Activated naive CD8-positive, alpha-beta T cell treated with anti-CD3 and anti-CD28 coated beads, Interleukin-2, amount 50 U/mL, for 24 hours (primary cell): Measurements from ENCODE around the gene FLT3.
"Not testable (repeated sequence)": the region's sequence is repeated elsewhere in the genome, so short reads cannot be mapped to it uniquely, and the experiment has no call there.

Experiments
- ATAC-seq: fragments of 150-1000 bp; cut with Tn5 transposase; one replicate; pipeline ENCODE4 v1.10.0; 2021
- DNase-seq: peaks from one replicate; pipeline ENCODE4 v3.0.0; 2021
- H3K27ac Mint-ChIP-seq: one replicate; pipeline ENCODE4 v1.8.0; 2021; ENCODE audit warnings: mild to moderate bottlenecking, mixed read lengths
- H3K27me3 Mint-ChIP-seq: one replicate; pipeline ENCODE4 v1.8.0; 2021; ENCODE audit warnings: mixed read lengths
- H3K36me3 Mint-ChIP-seq: one replicate; pipeline ENCODE4 v1.8.0; 2021; ENCODE audit warnings: low read depth, mixed read lengths
- H3K4me1 Mint-ChIP-seq: one replicate; pipeline ENCODE4 v1.8.0; 2021; ENCODE audit warnings: mixed read lengths
- H3K4me3 Mint-ChIP-seq: one replicate; pipeline ENCODE4 v1.8.0; 2021; ENCODE audit warnings: mild to moderate bottlenecking, moderate library complexity, mixed read lengths
- H3K9me3 Mint-ChIP-seq: one replicate; pipeline ENCODE4 v1.8.0; 2021; ENCODE audit warnings: mixed read lengths

Gene FLT3

DNA sequence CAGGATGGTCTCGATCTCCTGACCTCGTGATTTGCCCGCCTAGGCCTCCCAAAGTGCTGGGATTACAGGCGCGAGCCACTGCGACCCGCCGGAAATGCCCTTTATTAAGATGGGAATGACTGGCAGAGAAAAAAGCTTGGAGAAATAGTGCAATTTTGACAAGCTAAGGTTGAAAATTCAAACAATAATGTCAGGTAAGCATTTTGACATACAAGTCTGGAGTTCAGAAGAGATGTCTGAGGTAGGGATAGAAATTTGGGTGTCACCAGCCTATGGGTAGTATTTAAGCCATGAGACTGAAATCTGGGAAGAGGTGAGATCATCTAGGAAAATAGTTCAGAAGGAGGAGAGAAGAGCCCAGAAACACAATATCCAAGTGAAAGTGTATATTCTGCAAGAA lies 20.8 kb upstream of the FLT3 start:
- no peak for ATAC-seq
- Mint-ChIP-seq H3K36me3 (no peaks in the 10 kb centered on the region), H3K27me3 (no peaks in the 10 kb centered on the region), H3K27ac (no peak overlapping the region), H3K4me1 (peaks cover 12% of the 10 kb centered on the region), H3K4me3 (no peak overlapping the region), H3K9me3 (no peaks in the 10 kb centered on the region)
- DNase-seq, result no peak

DNA sequence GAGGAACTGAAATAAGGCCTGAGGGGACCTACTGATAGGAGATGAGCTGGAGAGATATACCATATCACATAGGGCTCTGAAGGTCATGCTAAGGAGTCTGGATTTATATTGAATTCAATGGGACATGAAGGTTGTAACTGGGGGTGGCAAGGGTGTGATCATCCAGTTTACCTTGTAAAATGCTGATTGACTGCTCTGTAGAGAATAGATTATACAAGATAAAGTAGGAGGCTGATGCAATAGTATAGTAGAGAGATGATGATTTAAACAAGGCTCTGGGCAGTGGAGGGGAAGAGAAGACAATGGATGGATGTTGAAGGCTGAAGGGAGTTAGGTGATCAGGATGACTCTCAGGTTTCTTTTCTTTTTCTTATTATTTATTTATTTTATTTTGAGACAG lies 19.9 kb upstream of the FLT3 start:
- H3K9me3 Mint-ChIP-seq, result no peaks in the 10 kb centered on the region
- ATAC-seq (no peak), DNase-seq (no peak)
- no peaks in the 10 kb centered on the region for H3K36me3 Mint-ChIP-seq
- peaks cover 12% of the 10 kb centered on the region for H3K4me1 Mint-ChIP-seq
- no peak overlapping the region for H3K4me3 Mint-ChIP-seq
- no peaks in the 10 kb centered on the region for H3K27me3 Mint-ChIP-seq
- no peak overlapping the region for H3K27ac Mint-ChIP-seq

DNA sequence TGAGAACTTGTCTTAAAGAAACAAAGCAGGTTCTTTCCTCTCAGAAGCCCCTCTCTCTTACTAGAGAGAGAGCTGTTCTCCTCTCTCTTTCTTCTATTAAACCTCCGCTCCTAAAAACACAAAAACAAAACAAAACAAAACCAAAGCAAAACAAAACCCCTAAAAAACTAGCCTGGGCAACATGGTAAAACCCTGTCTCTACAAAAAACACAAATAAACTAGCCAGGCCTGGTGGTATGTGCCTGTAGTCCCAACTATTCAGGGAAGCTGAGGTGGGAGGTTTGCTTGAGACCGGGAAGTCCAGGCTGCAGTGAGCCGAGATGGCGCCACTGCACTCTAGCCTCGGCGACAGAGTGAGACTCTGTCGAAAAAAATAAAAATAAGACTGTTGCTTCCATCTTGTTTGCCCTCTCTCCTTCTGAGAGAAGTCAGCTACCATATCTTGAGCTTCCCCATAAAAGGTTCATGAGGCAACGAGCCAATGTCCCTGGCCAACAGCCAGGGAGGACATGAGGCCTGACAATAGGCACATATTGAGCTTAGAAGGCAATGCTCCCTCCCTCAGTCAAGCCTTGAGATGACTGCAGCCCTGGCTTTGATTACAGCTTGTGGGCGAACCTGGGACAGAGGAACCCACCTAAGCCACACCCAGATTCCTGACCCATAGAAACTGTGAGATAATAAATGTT lies 17.5 kb upstream of the FLT3 start:
- ATAC-seq (no peak), DNase-seq (no peak)
- H3K27ac Mint-ChIP-seq, result no peak overlapping the region
- no peaks in the 10 kb centered on the region for H3K36me3 Mint-ChIP-seq
- no peak overlapping the region for H3K4me3 Mint-ChIP-seq
- peaks cover 12% of the 10 kb centered on the region for H3K4me1 Mint-ChIP-seq
- H3K27me3 Mint-ChIP-seq, result no peaks in the 10 kb centered on the region
- no peaks in the 10 kb centered on the region for H3K9me3 Mint-ChIP-seq

DNA sequence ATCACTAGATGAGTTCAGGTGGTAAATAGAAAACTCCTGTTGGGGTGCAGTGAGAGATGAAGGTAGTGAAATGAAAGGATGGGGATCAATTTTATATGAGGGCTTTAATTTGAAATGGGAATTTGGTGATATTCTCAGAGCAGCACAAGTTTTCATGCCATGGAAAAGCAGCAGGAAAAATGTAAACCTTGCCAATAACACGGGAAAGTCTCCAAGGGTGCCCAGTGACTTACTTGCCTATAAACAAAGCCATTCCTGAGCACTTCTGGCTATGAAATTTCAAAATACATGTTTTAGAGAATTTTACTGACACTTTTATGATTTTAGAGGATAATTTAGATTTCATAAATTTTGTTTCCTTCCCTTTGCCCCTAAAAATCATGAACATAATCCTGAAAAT lies 16.4 kb upstream of the FLT3 start:
- no peaks in the 10 kb centered on the region for H3K36me3 Mint-ChIP-seq
- no peak for DNase-seq
- H3K9me3 Mint-ChIP-seq, result no peaks in the 10 kb centered on the region
- no peaks in the 10 kb centered on the region for H3K27me3 Mint-ChIP-seq
- H3K27ac Mint-ChIP-seq, result no peak overlapping the region
- no peak overlapping the region for H3K4me3 Mint-ChIP-seq
- peaks cover 5% of the 10 kb centered on the region for H3K4me1 Mint-ChIP-seq
- ATAC-seq, result no peak

- no peaks in the 10 kb centered on the region for H3K27me3 Mint-ChIP-seq
- H3K4me1 Mint-ChIP-seq, result no peaks in the 10 kb centered on the region
- H3K4me3 Mint-ChIP-seq, result no peak overlapping the region
- H3K36me3 Mint-ChIP-seq, result no peaks in the 10 kb centered on the region
- DNase-seq, result no peak
- no peaks in the 10 kb centered on the region for H3K9me3 Mint-ChIP-seq
- H3K27ac Mint-ChIP-seq, result no peak overlapping the region
- no peak for ATAC-seq
Measured at GRCh38 chr13:28110414-28110813, 10.0 kb upstream of the FLT3 start.

- no peaks in the 10 kb centered on the region for H3K36me3 Mint-ChIP-seq
- peaks cover 19% of the 10 kb centered on the region for H3K27me3 Mint-ChIP-seq
- no peak overlapping the region for H3K27ac Mint-ChIP-seq
- no peak overlapping the region for H3K4me3 Mint-ChIP-seq
- H3K4me1 Mint-ChIP-seq, result no peaks in the 10 kb centered on the region
- DNase-seq (no peak), ATAC-seq (no peak)
- no peaks in the 10 kb centered on the region for H3K9me3 Mint-ChIP-seq
Measured at GRCh38 chr13:28106976-28107375, 6.6 kb upstream of the FLT3 start.

GRCh38 chr13:28101886-28102285 lies 1.5 kb upstream of the FLT3 start:
- Mint-ChIP-seq H3K4me1 (peaks cover 10% of the 10 kb centered on the region), H3K27me3 (peaks cover 57% of the 10 kb centered on the region)
- not testable (repeated sequence) for H3K36me3 Mint-ChIP-seq, DNase-seq, H3K27ac Mint-ChIP-seq, H3K9me3 Mint-ChIP-seq, H3K4me3 Mint-ChIP-seq, ATAC-seq

- DNase-seq (peak; percentile 4), ATAC-seq (peak; percentile 8)
- H3K27me3 Mint-ChIP-seq, result peaks cover 69% of the 10 kb centered on the region
- no peaks in the 10 kb centered on the region for H3K9me3 Mint-ChIP-seq
- H3K36me3 Mint-ChIP-seq, result no peaks in the 10 kb centered on the region
- peaks cover 10% of the 10 kb centered on the region for H3K4me1 Mint-ChIP-seq
- no peak overlapping the region for H3K27ac Mint-ChIP-seq
- H3K4me3 Mint-ChIP-seq, result peak overlapping the region; percentile 63
Measured at GRCh38 chr13:28099396-28100149, 803 bp downstream of the FLT3 start.

DNA sequence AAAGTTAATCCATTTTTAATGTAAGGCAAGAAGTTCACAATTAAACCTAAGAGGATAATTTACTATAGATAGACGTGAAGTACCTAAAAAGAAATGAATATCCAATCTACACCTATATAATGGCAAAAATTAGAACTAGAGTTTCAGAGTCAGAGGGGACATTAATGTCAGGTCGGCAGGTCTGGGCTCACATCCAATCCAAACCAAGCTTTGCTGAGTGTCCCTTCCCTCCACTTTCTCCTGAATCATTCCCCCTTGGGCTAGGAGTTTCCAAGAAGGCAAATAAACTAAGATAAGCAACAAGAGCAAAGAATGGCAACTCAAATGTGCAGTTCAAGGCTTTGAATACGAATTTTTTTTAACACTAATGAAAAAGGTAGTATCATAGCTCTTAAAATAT lies 2.9 kb downstream of the FLT3 start:
- H3K4me1 Mint-ChIP-seq, result peaks cover 11% of the 10 kb centered on the region
- ATAC-seq (no peak), DNase-seq (no peak)
- no peaks in the 10 kb centered on the region for H3K36me3 Mint-ChIP-seq
- H3K27me3 Mint-ChIP-seq, result peaks cover 62% of the 10 kb centered on the region
- no peaks in the 10 kb centered on the region for H3K9me3 Mint-ChIP-seq
- no peak overlapping the region for H3K4me3 Mint-ChIP-seq
- no peak overlapping the region for H3K27ac Mint-ChIP-seq

DNA sequence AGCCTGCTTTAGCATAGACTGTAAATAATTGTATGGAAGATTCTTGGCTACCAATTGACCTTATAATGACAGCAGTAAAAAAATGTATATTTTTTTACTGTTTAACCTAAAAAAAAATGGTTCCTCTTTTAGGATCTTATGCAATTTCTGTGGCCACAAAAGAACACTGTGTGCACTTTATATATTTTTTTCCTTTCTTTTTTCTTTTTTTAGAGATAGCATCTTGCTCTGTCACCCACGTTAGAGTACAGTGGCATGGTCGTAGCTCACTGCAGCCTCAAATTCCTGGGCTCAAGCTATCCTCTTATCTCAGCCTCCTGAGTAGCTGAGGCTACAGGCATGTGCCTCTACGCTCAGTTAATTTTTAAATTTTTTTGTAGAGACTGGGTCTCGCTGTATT lies 6.1 kb downstream of the FLT3 start:
- no peak overlapping the region for H3K27ac Mint-ChIP-seq
- H3K4me1 Mint-ChIP-seq, result peaks cover 2% of the 10 kb centered on the region
- ATAC-seq (no peak), DNase-seq (no peak)
- no peak overlapping the region for H3K4me3 Mint-ChIP-seq
- H3K27me3 Mint-ChIP-seq, result peaks cover 44% of the 10 kb centered on the region
- H3K36me3 Mint-ChIP-seq, result no peaks in the 10 kb centered on the region
- no peaks in the 10 kb centered on the region for H3K9me3 Mint-ChIP-seq

DNA sequence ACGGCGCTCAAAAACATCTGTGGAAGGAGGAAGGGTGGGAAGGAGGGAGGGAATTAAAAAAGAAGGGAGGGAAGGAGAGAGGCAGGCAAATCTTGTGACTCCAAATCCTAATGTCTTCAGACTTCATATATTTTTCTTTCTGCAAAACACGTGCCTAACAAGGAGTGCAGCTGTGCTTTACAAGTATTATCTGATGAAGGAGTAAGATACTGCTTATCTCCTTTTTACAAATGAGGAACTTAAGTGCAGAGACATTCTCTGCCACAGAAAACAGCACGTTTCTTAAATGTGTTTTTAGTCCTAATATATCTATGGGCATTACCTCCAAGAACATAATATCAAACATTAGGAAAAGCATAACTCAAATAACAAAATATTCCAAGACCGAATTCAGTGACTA lies 6.5 kb downstream of the FLT3 start:
- Mint-ChIP-seq H3K27ac (no peak overlapping the region), H3K4me3 (no peak overlapping the region), H3K4me1 (peaks cover 1% of the 10 kb centered on the region), H3K27me3 (peaks cover 40% of the 10 kb centered on the region), H3K9me3 (no peaks in the 10 kb centered on the region), H3K36me3 (no peaks in the 10 kb centered on the region)
- ATAC-seq (no peak), DNase-seq (no peak)

- H3K27ac Mint-ChIP-seq, result no peak overlapping the region
- DNase-seq (no peak), ATAC-seq (no peak)
- peaks cover 28% of the 10 kb centered on the region for H3K27me3 Mint-ChIP-seq
- H3K36me3 Mint-ChIP-seq, result no peaks in the 10 kb centered on the region
- H3K9me3 Mint-ChIP-seq, result no peaks in the 10 kb centered on the region
- peaks cover 1% of the 10 kb centered on the region for H3K4me1 Mint-ChIP-seq
- no peak overlapping the region for H3K4me3 Mint-ChIP-seq
Measured at GRCh38 chr13:28092431-28092830, 7.9 kb downstream of the FLT3 start.

GRCh38 chr13:28089065-28089464 lies 11.3 kb downstream of the FLT3 start:
- H3K4me1 Mint-ChIP-seq, result peaks cover 1% of the 10 kb centered on the region
- H3K36me3 Mint-ChIP-seq, result no peaks in the 10 kb centered on the region
- no peak for DNase-seq
- no peak overlapping the region for H3K27ac Mint-ChIP-seq
- no peak for ATAC-seq
- no peaks in the 10 kb centered on the region for H3K9me3 Mint-ChIP-seq
- H3K27me3 Mint-ChIP-seq, result peaks cover 7% of the 10 kb centered on the region
- no peak overlapping the region for H3K4me3 Mint-ChIP-seq

GRCh38 chr13:28077820-28078219 lies 22.6 kb downstream of the FLT3 start:
- not testable (repeated sequence) for H3K36me3 Mint-ChIP-seq, H3K27me3 Mint-ChIP-seq, H3K9me3 Mint-ChIP-seq, DNase-seq, H3K27ac Mint-ChIP-seq, H3K4me3 Mint-ChIP-seq, H3K4me1 Mint-ChIP-seq, ATAC-seq

DNA sequence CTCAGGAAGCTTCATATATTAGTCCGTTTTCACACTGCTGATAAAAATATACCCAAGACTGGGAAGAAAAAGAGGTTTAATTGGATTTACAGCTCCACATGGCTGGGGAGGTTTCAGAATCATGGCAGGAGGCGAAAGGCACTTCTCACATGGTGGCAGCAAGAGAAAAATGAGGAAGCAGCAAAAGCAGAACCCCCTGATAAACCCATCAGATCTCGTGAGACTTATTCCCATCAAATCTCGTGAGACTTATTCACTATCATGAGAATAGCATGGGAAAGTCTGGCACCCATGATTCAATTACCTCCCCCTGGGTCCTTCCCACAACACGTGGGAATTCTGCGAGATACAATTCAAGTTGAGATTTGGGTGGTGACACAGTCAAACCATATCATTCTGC lies 23.1 kb downstream of the FLT3 start:
- Mint-ChIP-seq H3K27me3 (peaks cover 6% of the 10 kb centered on the region), H3K27ac (no peak overlapping the region), H3K36me3 (no peaks in the 10 kb centered on the region), H3K4me3 (no peak overlapping the region), H3K9me3 (no peaks in the 10 kb centered on the region), H3K4me1 (no peaks in the 10 kb centered on the region)
- ATAC-seq, result no peak
- no peak for DNase-seq
